ENCODE results near the gene DYNC1I1.
A peak's percentile ranks its signal among the peaks of the same experiment; 100 is the strongest.

The DYNC1I1 gene

DNA sequence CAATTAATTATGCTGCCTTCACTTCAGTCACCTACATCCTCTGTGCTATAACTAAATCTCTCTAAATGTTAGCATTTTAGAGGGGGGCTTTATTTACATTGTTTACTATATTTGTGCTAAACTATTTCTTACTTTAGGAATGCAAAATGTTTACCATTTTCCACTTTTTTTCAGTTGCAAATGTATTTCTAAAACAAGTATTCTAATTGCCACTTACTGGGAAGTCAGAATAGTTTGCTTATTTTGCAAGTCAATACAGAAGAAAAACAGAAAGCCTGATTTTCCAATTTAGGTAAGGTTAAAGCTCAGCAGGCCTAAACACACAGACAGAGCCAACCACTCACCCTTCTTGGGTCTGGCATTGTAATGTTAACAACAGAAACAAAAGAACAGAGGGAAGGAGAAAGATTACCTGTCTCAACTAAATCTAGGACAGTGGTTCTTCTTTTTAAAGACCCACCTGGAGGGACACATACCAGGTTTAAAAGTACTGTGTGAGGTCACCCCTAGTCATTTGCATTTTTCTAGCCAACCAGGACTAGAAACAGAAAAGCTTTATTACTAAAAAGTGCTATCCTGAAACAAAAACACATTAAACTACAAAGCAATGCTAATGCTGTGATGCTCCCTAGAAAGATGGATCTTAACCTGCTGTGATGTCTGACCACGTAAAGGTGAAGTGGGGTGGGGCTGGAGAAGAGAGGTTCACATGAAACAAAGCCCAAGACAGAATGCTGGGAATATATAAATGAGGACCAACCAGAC is 371.3 kb downstream of the DYNC1I1 start:
- no peaks in the 10 kb centered on the region for H3K4me1 Mint-ChIP-seq
- H3K27ac Mint-ChIP-seq: peak overlapping the region; percentile 16
- H3K27me3 Mint-ChIP-seq: no peaks in the 10 kb centered on the region
- ATAC-seq (ENCODE audit: low read depth): no peak
- no peak overlapping the region for H3K4me3 Mint-ChIP-seq
- no peak for DNase-seq (ENCODE audit: low spot score in 2 of 2)
- H3K36me3 Mint-ChIP-seq: peaks cover 38% of the 10 kb centered on the region
- H3K9me3 Mint-ChIP-seq: no peaks in the 10 kb centered on the region

DNA sequence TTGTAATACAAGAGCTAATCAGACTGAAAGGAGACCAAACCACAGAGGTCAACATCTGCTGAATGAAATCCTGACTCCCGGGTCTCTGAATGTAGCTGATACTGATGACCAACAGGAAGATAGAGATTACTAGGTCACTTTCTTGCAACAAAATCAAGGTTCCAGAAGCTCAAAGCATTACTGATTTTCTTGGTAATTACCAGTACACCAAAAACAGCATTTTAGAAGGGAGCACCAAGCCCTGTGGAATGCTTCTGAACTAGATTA is 371.8 kb downstream of the DYNC1I1 start:
- H3K27me3 Mint-ChIP-seq: no peaks in the 10 kb centered on the region
- H3K9me3 Mint-ChIP-seq: no peaks in the 10 kb centered on the region
- no peak overlapping the region for H3K4me3 Mint-ChIP-seq
- no peak for ATAC-seq (ENCODE audit: low read depth)
- no peak for DNase-seq (ENCODE audit: low spot score in 2 of 2)
- peaks cover 42% of the 10 kb centered on the region for H3K36me3 Mint-ChIP-seq
- peak overlapping the region; percentile 16 for H3K27ac Mint-ChIP-seq
- no peaks in the 10 kb centered on the region for H3K4me1 Mint-ChIP-seq
